ENCODE data around the gene STC2.

Gene STC2

GRCh38 chr5:173309731-173310130 is 18.5 kb downstream of the STC2 start:
- in situ Hi-C loops (cut with MboI; ENCODE audit: low pct_unique_long_range_greater_than_20kb, low sequenced_read_pairs, unreplicated experiment): no loop called here
- no peak for DNase-seq (ENCODE audit: low spot score)
- TF ChIP-seq CTCF (IDR thresholded peaks at IDR 0.05; ENCODE audit: extremely low read depth, insufficient read depth, missing control alignments): no peak

- in situ Hi-C loops (cut with MboI; ENCODE audit: low pct_unique_long_range_greater_than_20kb, low sequenced_read_pairs, unreplicated experiment): no loop called here
- TF ChIP-seq CTCF (IDR thresholded peaks at IDR 0.05; ENCODE audit: extremely low read depth, insufficient read depth, missing control alignments): no peak
- no peak for DNase-seq (ENCODE audit: low spot score)
Observed at GRCh38 chr5:173308226-173308625, 20.0 kb downstream of the STC2 start.

DNA sequence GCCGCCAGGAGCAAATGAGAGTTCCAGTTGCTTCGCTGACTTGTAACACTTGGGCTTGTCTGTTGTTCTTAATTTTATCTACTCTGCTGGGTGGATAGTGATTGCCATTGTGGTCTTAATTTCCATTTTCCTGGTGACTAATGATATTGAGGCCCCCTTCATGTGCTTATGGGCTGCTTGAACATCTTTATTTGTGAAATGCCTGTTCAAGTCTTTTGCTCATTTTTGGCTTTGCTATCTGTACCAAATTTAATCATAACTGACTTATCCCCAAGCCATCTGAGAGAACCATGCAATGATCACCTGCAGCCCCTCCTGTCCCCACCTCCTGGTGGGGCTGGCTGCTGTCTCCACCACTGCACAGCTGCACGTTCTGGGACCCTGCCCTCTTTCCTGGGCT is 20.5 kb downstream of the STC2 start:
- DNase-seq (ENCODE audit: low spot score): no peak
- TF ChIP-seq CTCF (IDR thresholded peaks at IDR 0.05; ENCODE audit: extremely low read depth, insufficient read depth, missing control alignments): no peak
- in situ Hi-C loops (cut with MboI; ENCODE audit: low pct_unique_long_range_greater_than_20kb, low sequenced_read_pairs, unreplicated experiment): no loop called here

DNA sequence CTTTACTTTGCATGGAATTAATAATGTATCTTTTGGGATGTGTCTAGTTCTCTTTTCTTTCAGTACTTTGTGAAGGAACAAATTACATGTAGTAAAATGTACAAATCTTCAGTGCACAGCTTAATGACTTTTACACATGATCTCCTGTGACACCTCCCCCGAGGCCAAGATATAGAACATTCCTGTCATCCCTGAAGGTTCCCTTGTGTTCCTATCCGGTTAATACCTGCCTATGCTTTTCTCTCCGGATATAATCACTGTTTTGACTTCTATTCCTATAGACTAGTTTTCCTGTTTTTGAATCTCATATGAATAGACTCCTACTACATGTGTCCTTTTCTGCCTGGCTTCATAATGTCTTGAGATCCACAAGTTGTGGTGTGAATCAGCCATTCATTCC is 21.5 kb downstream of the STC2 start:
- in situ Hi-C loops (cut with MboI; ENCODE audit: low pct_unique_long_range_greater_than_20kb, low sequenced_read_pairs, unreplicated experiment): no loop called here
- no peak for TF ChIP-seq CTCF (IDR thresholded peaks at IDR 0.05; ENCODE audit: extremely low read depth, insufficient read depth, missing control alignments)
- DNase-seq (ENCODE audit: low spot score): no peak

GRCh38 chr5:173304591-173304988 is 23.6 kb downstream of the STC2 start:
- no peak for TF ChIP-seq CTCF (IDR thresholded peaks at IDR 0.05; ENCODE audit: extremely low read depth, insufficient read depth, missing control alignments)
- in situ Hi-C loops (cut with MboI; ENCODE audit: low pct_unique_long_range_greater_than_20kb, low sequenced_read_pairs, unreplicated experiment): no loop called here
- no peak for DNase-seq (ENCODE audit: low spot score)

DNA sequence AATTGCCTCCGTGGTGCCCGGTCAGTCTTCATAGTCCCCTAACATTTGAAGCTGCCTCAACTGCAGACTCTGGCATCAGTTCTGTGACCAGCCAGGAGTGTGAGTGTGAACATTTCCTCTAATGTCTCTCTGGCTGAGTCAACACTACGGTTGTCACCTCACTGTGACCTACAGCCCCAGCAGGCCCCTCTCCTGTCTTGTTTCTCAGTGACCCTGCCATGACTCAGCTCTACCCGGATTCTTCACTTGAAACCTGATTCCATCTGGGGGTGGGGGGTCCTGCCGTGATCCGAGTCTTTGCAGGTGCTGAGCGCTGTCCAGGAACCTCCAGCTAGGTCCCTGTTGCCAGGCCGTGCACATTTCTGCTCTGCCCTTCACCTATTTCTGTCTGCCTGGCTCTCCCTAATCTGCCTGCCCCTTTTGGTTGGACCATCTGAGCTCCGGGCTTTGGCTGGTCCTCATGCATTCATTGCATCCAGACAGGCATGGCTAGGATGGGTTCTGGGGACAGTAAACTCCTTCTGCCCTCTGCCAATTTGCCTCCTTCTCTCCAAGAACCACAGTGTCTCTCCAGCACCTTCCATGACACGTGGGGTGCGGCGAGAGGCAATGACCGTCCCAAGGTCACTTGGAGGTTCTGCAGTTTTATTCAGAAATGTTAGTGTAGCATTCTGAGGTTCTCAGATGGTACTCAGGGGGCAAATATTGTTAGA is 24.2 kb downstream of the STC2 start:
- in situ Hi-C loops (cut with MboI; ENCODE audit: low pct_unique_long_range_greater_than_20kb, low sequenced_read_pairs, unreplicated experiment): no loop called here
- no peak for DNase-seq (ENCODE audit: low spot score)
- no peak for TF ChIP-seq CTCF (IDR thresholded peaks at IDR 0.05; ENCODE audit: extremely low read depth, insufficient read depth, missing control alignments)

Measured in GM13977 (cell line).